Measurements from ENCODE around the gene OXA1L. TPM values are rescaled to one million over a fixed set of nuclear protein-coding genes. Genes with fewer than 3 reads are reported as not detected.
A peak's percentile ranks its signal among the peaks of the same experiment; 100 is the strongest.

Gene OXA1L
- total and polyA plus RNA-seq, 2 of the 13 experiments (the other 11 are each of a cell fraction or from before 2014, with no cell fraction given): 230 to 589 TPM

- TF ChIP-seq ZNF552 (CRISPR knock-in tag; IDR thresholded peaks at IDR 0.05; ENCODE audit: borderline replicate concordance) (peak; percentile 94; the same call in 1 of the 2 replicates), LCORL (IDR thresholded peaks at IDR 0.05) (peak; percentile 96), LCORL (CRISPR knock-in tag; IDR thresholded peaks at IDR 0.05) (peak; percentile 95), ZNF547 (CRISPR knock-in tag; IDR thresholded peaks at IDR 0.05) (peak; percentile 99), SOX13 (IDR thresholded peaks at IDR 0.05) (0 out of 2 replicates have a peak, but pooled peaks have one; percentile 9), SOX13 (CRISPR knock-in tag; conservative IDR thresholded peaks at IDR 0.05 in 1 of 2, IDR thresholded peaks at IDR 0.05 in 1 of 2) (peak in 1 of 2 experiments; percentile 48; a peak in 2 of 4 replicates), ZNF724P (CRISPR knock-in tag; IDR thresholded peaks at IDR 0.05; ENCODE audit: borderline replicate concordance) (peak; percentile 74; the same call in 1 of the 2 replicates), PBX3 (CRISPR knock-in tag; IDR thresholded peaks at IDR 0.05; ENCODE audit: borderline replicate concordance) (peak; percentile 89), WIZ (CRISPR knock-in tag; IDR thresholded peaks at IDR 0.05) (peak; percentile 99), SMARCE1 (IDR thresholded peaks at IDR 0.05; ENCODE audit: borderline replicate concordance) (no peak), EHMT2 (IDR thresholded peaks at IDR 0.05; ENCODE audit: borderline replicate concordance, low read depth, low read length) (peak; percentile 100), ZNF891 (CRISPR knock-in tag; IDR thresholded peaks at IDR 0.05) (peak; percentile 100), ZNF878 (CRISPR knock-in tag; IDR thresholded peaks at IDR 0.05) (peak; percentile 96), PLRG1 (conservative IDR thresholded peaks at IDR 0.05) (no peak), NFATC3 (CRISPR knock-in tag; IDR thresholded peaks at IDR 0.05) (peak; percentile 98; the same call in 1 of the 2 replicates), MED1 (CRISPR knock-in tag; IDR thresholded peaks at IDR 0.05) (peak; percentile 88), ARID2 (CRISPR knock-in tag; IDR thresholded peaks at IDR 0.05; ENCODE audit: borderline replicate concordance) (peak; percentile 94), EED (CRISPR knock-in tag; IDR thresholded peaks at IDR 0.05) (peak; percentile 100), KLF15 (CRISPR knock-in tag; IDR thresholded peaks at IDR 0.05; ENCODE audit: borderline replicate concordance) (peak; percentile 27; the same call in 1 of the 2 replicates), ZKSCAN1 (IDR thresholded peaks at IDR 0.05; ENCODE audit: low read length) (no peak)
- TF ChIP-seq, protein P1, sequence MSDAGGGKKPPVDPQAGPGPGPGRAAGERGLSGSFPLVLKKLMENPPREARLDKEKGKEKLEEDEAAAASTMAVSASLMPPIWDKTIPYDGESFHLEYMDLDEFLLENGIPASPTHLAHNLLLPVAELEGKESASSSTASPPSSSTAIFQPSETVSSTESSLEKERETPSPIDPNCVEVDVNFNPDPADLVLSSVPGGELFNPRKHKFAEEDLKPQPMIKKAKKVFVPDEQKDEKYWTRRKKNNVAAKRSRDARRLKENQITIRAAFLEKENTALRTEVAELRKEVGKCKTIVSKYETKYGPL (CRISPR knock-in tag; IDR thresholded peaks at IDR 0.05): no peak; the same call in none of the 2 replicates
- TF ChIP-seq, protein P2, sequence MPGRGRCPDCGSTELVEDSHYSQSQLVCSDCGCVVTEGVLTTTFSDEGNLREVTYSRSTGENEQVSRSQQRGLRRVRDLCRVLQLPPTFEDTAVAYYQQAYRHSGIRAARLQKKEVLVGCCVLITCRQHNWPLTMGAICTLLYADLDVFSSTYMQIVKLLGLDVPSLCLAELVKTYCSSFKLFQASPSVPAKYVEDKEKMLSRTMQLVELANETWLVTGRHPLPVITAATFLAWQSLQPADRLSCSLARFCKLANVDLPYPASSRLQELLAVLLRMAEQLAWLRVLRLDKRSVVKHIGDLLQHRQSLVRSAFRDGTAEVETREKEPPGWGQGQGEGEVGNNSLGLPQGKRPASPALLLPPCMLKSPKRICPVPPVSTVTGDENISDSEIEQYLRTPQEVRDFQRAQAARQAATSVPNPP (CRISPR knock-in tag; IDR thresholded peaks at IDR 0.05): no peak; the same call in 1 of the 2 replicates
These were observed at the start of gene OXA1L (continued) for GRCh38 chr14:22766457-22767322.

Data from HepG2 (cell line).